ENCODE data around the gene SIDT1.

The SIDT1 gene

GRCh38 chr3:113531826-113532697 is at the start of gene SIDT1:
Gene SIDT1, plus strand, starts transcription at chr3:113532555. Its CDS starts 467 bp downstream, at chr3:113533022.
- Histone ChIP-seq H3K4me3 (ENCODE audit: low read length) (peak within 1 kb of the TSS; percentile 71), H3K9me3 (ENCODE audit: control insufficient read depth, low read length) (no peaks in the 10 kb centered on the region), H3K4me1 (ENCODE audit: control insufficient read depth, insufficient read depth, low read length) (peaks cover 18% of the 10 kb centered on the region), H3K9ac (ENCODE audit: low read length) (peak within 1 kb of the TSS; percentile 90), H3K27me3 (ENCODE audit: control insufficient read depth, insufficient read depth, low read length) (no peaks in the 10 kb centered on the region), H3K36me3 (ENCODE audit: control insufficient read depth, insufficient read depth, low read length) (no peaks in the 10 kb centered on the region)

DNA sequence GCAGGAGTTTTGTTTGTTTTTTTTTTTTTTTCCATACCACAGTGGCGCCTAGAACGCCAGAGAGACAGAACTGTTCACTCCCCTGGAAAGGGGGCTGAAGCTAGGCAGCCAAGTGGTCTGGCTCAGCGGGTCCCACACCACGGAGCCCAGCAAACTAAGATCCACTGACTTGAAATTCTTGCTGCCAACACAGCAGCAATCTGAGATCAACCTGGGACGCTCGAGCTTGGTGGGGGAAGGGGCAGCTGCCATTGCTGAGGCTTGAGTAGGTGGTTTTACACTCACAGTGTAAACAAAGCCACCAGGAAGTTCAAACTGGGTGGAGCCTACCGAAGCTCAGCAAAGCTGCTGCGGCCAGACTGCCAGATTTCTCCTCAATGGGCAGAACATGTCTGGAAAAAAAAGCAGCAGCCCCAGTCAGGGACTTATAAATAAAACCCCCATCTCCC is 47.2 kb upstream of the SIDT1 start:
- peak overlapping the region; percentile 22 for H3K9ac ChIP-seq (ENCODE audit: low read length)
- H3K27me3 ChIP-seq (ENCODE audit: control insufficient read depth, insufficient read depth, low read length), result no peaks in the 10 kb centered on the region
- no peaks in the 10 kb centered on the region for H3K36me3 ChIP-seq (ENCODE audit: control insufficient read depth, insufficient read depth, low read length)
- H3K9me3 ChIP-seq (ENCODE audit: control insufficient read depth, low read length), result no peaks in the 10 kb centered on the region
- no peak overlapping the region for H3K4me3 ChIP-seq (ENCODE audit: low read length)
- H3K4me1 ChIP-seq (ENCODE audit: control insufficient read depth, insufficient read depth, low read length), result peaks cover 17% of the 10 kb centered on the region

GRCh38 chr3:113495035-113495434 is 37.3 kb upstream of the SIDT1 start:
- H3K4me3 ChIP-seq (ENCODE audit: low read length), result no peak overlapping the region
- no peaks in the 10 kb centered on the region for H3K9me3 ChIP-seq (ENCODE audit: control insufficient read depth, low read length)

GRCh38 chr3:113496924-113497323 is 35.4 kb upstream of the SIDT1 start:
- Histone ChIP-seq H3K27me3 (ENCODE audit: control insufficient read depth, insufficient read depth, low read length) (no peaks in the 10 kb centered on the region), H3K4me3 (ENCODE audit: low read length) (no peak overlapping the region), H3K9ac (ENCODE audit: low read length) (no peak overlapping the region), H3K36me3 (ENCODE audit: control insufficient read depth, insufficient read depth, low read length) (no peaks in the 10 kb centered on the region), H3K9me3 (ENCODE audit: control insufficient read depth, low read length) (no peaks in the 10 kb centered on the region), H3K4me1 (ENCODE audit: control insufficient read depth, insufficient read depth, low read length) (no peaks in the 10 kb centered on the region)

More at GRCh38 chr3:113495035-113495434, 37.3 kb upstream of the SIDT1 start:
- Histone ChIP-seq H3K36me3 (ENCODE audit: control insufficient read depth, insufficient read depth, low read length) (no peaks in the 10 kb centered on the region), H3K27me3 (ENCODE audit: control insufficient read depth, insufficient read depth, low read length) (no peaks in the 10 kb centered on the region), H3K4me1 (ENCODE audit: control insufficient read depth, insufficient read depth, low read length) (no peaks in the 10 kb centered on the region), H3K9ac (ENCODE audit: low read length) (no peak overlapping the region)

- Histone ChIP-seq H3K4me1 (ENCODE audit: control insufficient read depth, insufficient read depth, low read length) (no peaks in the 10 kb centered on the region), H3K27me3 (ENCODE audit: control insufficient read depth, insufficient read depth, low read length) (no peaks in the 10 kb centered on the region), H3K4me3 (ENCODE audit: low read length) (no peak overlapping the region), H3K9ac (ENCODE audit: low read length) (no peak overlapping the region), H3K9me3 (ENCODE audit: control insufficient read depth, low read length) (no peaks in the 10 kb centered on the region), H3K36me3 (ENCODE audit: control insufficient read depth, insufficient read depth, low read length) (no peaks in the 10 kb centered on the region)
Measured at GRCh38 chr3:113498221-113499005, 33.9 kb upstream of the SIDT1 start.

DNA sequence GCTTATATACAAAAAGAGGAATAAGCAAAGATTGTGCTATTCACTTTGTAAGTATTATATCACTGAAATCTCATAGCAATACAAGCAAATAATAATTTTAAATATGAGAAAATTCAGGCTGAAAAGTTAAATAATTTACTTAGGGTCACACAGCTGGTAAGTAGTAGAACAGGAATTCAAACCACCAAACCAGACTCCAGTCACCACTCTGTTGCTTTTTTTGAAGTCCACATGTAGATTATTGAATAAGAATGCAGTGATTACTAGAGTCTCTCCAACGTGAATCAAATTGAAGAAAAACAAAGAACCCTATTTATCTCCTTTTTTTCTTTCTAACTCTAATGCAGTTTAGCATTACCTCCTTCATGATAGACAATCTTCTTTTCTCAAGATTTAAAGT is 33.3 kb upstream of the SIDT1 start:
- H3K9me3 ChIP-seq (ENCODE audit: control insufficient read depth, low read length), result no peaks in the 10 kb centered on the region
- H3K9ac ChIP-seq (ENCODE audit: low read length), result no peak overlapping the region
- H3K4me1 ChIP-seq (ENCODE audit: control insufficient read depth, insufficient read depth, low read length), result no peaks in the 10 kb centered on the region
- no peaks in the 10 kb centered on the region for H3K36me3 ChIP-seq (ENCODE audit: control insufficient read depth, insufficient read depth, low read length)
- no peak overlapping the region for H3K4me3 ChIP-seq (ENCODE audit: low read length)
- no peaks in the 10 kb centered on the region for H3K27me3 ChIP-seq (ENCODE audit: control insufficient read depth, insufficient read depth, low read length)

GRCh38 chr3:113501597-113501996 is 30.8 kb upstream of the SIDT1 start:
- H3K27me3 ChIP-seq (ENCODE audit: control insufficient read depth, insufficient read depth, low read length), result no peaks in the 10 kb centered on the region
- H3K9me3 ChIP-seq (ENCODE audit: control insufficient read depth, low read length), result no peaks in the 10 kb centered on the region
- H3K36me3 ChIP-seq (ENCODE audit: control insufficient read depth, insufficient read depth, low read length), result no peaks in the 10 kb centered on the region
- no peak overlapping the region for H3K9ac ChIP-seq (ENCODE audit: low read length)
- H3K4me1 ChIP-seq (ENCODE audit: control insufficient read depth, insufficient read depth, low read length), result no peaks in the 10 kb centered on the region
- no peak overlapping the region for H3K4me3 ChIP-seq (ENCODE audit: low read length)

DNA sequence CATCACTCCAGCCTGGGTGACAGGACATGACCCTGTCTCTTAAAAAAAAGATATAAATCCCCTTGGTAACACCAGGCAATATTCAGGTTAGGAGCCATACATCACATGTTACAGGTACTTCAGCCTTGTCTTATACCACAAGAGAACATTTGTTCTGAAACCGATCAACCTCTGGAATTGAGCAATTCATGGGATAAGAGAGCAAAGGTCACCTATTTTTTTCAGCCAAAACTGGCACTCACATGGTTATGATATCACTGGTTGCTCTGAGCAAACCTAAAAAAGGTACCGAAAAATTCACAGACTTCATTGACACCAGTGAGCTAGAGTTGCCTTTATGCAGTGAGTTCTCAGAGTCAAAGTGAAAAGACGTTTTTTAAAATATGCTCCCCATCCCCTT is 26.5 kb upstream of the SIDT1 start:
- Histone ChIP-seq H3K4me1 (ENCODE audit: control insufficient read depth, insufficient read depth, low read length) (no peaks in the 10 kb centered on the region), H3K27me3 (ENCODE audit: control insufficient read depth, insufficient read depth, low read length) (no peaks in the 10 kb centered on the region), H3K9ac (ENCODE audit: low read length) (no peak overlapping the region), H3K36me3 (ENCODE audit: control insufficient read depth, insufficient read depth, low read length) (no peaks in the 10 kb centered on the region), H3K4me3 (ENCODE audit: low read length) (no peak overlapping the region), H3K9me3 (ENCODE audit: control insufficient read depth, low read length) (no peaks in the 10 kb centered on the region)

DNA sequence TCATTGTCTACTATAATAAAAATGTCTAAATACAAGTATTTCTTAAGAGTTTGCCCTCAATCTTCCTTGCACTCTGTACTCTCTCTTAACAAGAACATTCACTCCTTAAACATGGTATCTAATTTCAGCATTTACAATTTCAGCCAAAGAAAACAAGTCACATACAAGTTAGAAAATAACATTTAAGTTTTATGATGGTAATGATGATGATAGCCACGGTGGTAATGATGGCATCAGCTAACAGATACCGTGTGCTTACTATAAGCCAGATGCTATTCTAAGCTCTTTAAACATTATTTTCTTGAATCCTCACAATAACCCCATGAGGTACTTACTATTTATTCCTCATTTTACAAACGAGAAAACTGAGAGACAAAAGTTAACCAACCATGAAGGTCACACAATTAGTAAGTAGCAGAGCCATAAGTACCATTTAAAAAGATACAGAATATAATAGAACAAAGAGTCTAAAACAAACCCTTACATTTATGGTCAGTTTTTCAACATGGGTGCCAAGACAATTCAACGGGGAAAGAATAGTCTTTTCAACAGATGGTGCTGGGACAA is 24.8 kb upstream of the SIDT1 start:
- H3K9ac ChIP-seq (ENCODE audit: low read length), result no peak overlapping the region
- no peaks in the 10 kb centered on the region for H3K9me3 ChIP-seq (ENCODE audit: control insufficient read depth, low read length)
- no peaks in the 10 kb centered on the region for H3K27me3 ChIP-seq (ENCODE audit: control insufficient read depth, insufficient read depth, low read length)

GRCh38 chr3:113508966-113509365 is 23.4 kb upstream of the SIDT1 start:
- Histone ChIP-seq H3K9me3 (ENCODE audit: control insufficient read depth, low read length) (no peaks in the 10 kb centered on the region), H3K36me3 (ENCODE audit: control insufficient read depth, insufficient read depth, low read length) (no peaks in the 10 kb centered on the region), H3K4me1 (ENCODE audit: control insufficient read depth, insufficient read depth, low read length) (no peaks in the 10 kb centered on the region), H3K4me3 (ENCODE audit: low read length) (no peak overlapping the region), H3K27me3 (ENCODE audit: control insufficient read depth, insufficient read depth, low read length) (no peaks in the 10 kb centered on the region), H3K9ac (ENCODE audit: low read length) (no peak overlapping the region)

More for the DNA sequence above, 24.8 kb upstream of the SIDT1 start:
- Histone ChIP-seq H3K4me3 (ENCODE audit: low read length) (no peak overlapping the region), H3K36me3 (ENCODE audit: control insufficient read depth, insufficient read depth, low read length) (no peaks in the 10 kb centered on the region), H3K4me1 (ENCODE audit: control insufficient read depth, insufficient read depth, low read length) (no peaks in the 10 kb centered on the region)

DNA sequence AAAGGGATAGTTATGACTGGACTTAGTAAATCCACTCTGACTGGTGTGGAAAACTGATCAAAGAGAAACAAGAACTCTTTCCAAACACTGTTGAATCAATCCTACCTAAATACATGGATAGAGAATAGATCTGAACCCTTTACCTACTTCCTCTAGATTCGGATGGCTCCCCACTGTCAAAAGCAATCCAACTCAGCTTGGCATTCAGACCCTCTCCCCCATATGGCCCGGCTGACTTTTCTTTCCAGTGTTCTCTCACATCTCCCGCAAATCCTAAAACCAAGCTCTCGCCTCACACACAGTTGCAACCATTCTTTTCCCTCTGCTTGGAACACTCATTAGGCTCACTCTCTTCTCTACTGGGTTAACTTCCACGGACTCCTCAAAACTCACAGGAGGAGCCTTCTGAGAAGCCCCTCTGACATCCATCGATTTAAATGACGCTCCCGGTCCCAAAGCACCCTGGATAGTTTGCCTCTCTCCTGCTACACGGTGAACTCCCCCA is 18.0 kb upstream of the SIDT1 start:
- Histone ChIP-seq H3K9me3 (ENCODE audit: control insufficient read depth, low read length) (no peaks in the 10 kb centered on the region), H3K36me3 (ENCODE audit: control insufficient read depth, insufficient read depth, low read length) (no peaks in the 10 kb centered on the region), H3K27me3 (ENCODE audit: control insufficient read depth, insufficient read depth, low read length) (no peaks in the 10 kb centered on the region), H3K4me1 (ENCODE audit: control insufficient read depth, insufficient read depth, low read length) (no peaks in the 10 kb centered on the region), H3K4me3 (ENCODE audit: low read length) (peak overlapping the region; percentile 74), H3K9ac (ENCODE audit: low read length) (peak overlapping the region; percentile 85)

- H3K4me1 ChIP-seq (ENCODE audit: control insufficient read depth, insufficient read depth, low read length), result no peaks in the 10 kb centered on the region
- no peaks in the 10 kb centered on the region for H3K9me3 ChIP-seq (ENCODE audit: control insufficient read depth, low read length)
- H3K4me3 ChIP-seq (ENCODE audit: low read length), result no peak overlapping the region
- peak overlapping the region; percentile 85 for H3K9ac ChIP-seq (ENCODE audit: low read length)
- no peaks in the 10 kb centered on the region for H3K27me3 ChIP-seq (ENCODE audit: control insufficient read depth, insufficient read depth, low read length)
- no peaks in the 10 kb centered on the region for H3K36me3 ChIP-seq (ENCODE audit: control insufficient read depth, insufficient read depth, low read length)
Measured at GRCh38 chr3:113516115-113516505, 16.2 kb upstream of the SIDT1 start.
